BLaER1 (cell line): ENCODE measurements around the gene PTPRN2.

Experiments
- H3K27ac ChIP-seq: shearing (Covaris generic); formaldehyde crosslinking; 2 replicates; pipeline ENCODE4 v1.8.1; 2022
- H3K27me3 ChIP-seq: shearing (Covaris generic); formaldehyde crosslinking; 2 replicates; pipeline ENCODE4 v1.8.1; 2022
- H3K36me3 ChIP-seq: shearing (Covaris generic); formaldehyde crosslinking; 2 replicates; pipeline ENCODE4 v1.8.1; 2022
- H3K4me1 ChIP-seq: shearing (Covaris generic); formaldehyde crosslinking; 2 replicates; pipeline ENCODE4 v1.8.1; 2022
- H3K4me2 ChIP-seq: shearing (Covaris generic); formaldehyde crosslinking; 2 replicates; pipeline ENCODE4 v1.8.1; 2022
- H3K4me3 ChIP-seq: shearing (Covaris generic); formaldehyde crosslinking; 2 replicates; pipeline ENCODE4 v1.8.1; 2022
- H3K9ac ChIP-seq: shearing (Covaris generic); formaldehyde crosslinking; 2 replicates; pipeline ENCODE4 v1.8.1; 2022
- H3K9me3 ChIP-seq: shearing (Covaris generic); formaldehyde crosslinking; 2 replicates; pipeline ENCODE4 v1.8.1; 2022
- H4K20me1 ChIP-seq: shearing (Covaris generic); formaldehyde crosslinking; 2 replicates; pipeline ENCODE4 v1.8.1; 2022
- Cebpa-rat ChIP-seq: shearing (Covaris generic); IDR thresholded peaks from 2 replicates; pipeline ENCODE4 v1.8.1; 2022

PTPRN2 gene

DNA sequence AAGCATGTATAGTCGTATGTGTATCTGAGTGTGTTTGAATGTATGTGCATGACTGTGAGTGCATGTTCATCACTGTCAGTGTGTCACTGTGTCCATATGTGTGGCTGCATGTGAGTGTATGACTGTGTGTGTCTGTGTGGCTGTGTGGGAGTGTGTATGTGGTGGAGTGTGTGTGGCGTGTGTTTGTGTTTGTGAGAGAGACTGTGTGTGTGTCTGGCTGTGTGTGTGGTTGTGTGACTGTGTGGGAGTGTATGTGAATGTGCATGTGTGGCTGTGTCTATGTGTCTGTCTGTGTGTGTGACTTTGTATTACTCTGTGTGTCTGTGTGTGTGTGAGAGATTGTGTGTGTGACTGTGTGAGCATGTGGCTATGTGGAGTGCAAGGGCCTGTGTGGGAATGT, 748.4 kb downstream of the PTPRN2 start:
- H4K20me1 ChIP-seq, result no peaks in the 10 kb centered on the region
- no peak for TF ChIP-seq Cebpa-rat
- peaks cover 15% of the 10 kb centered on the region for H3K9me3 ChIP-seq
- no peak overlapping the region for H3K27ac ChIP-seq
- no peaks in the 10 kb centered on the region for H3K4me1 ChIP-seq
- H3K27me3 ChIP-seq, result no peaks in the 10 kb centered on the region
- H3K9ac ChIP-seq, result no peak overlapping the region
- H3K4me3 ChIP-seq, result no peak overlapping the region
- no peaks in the 10 kb centered on the region for H3K36me3 ChIP-seq
- H3K4me2 ChIP-seq, result no peak overlapping the region

- Histone ChIP-seq H3K27ac (no peak overlapping the region), H3K4me2 (no peak overlapping the region), H4K20me1 (no peaks in the 10 kb centered on the region), H3K27me3 (no peaks in the 10 kb centered on the region), H3K36me3 (no peaks in the 10 kb centered on the region), H3K4me1 (no peaks in the 10 kb centered on the region), H3K4me3 (no peak overlapping the region), H3K9ac (no peak overlapping the region), H3K9me3 (peaks cover 15% of the 10 kb centered on the region)
- TF ChIP-seq Cebpa-rat, result no peak
Measured at GRCh38 chr7:157837561-157837960, 750.1 kb downstream of the PTPRN2 start.

DNA sequence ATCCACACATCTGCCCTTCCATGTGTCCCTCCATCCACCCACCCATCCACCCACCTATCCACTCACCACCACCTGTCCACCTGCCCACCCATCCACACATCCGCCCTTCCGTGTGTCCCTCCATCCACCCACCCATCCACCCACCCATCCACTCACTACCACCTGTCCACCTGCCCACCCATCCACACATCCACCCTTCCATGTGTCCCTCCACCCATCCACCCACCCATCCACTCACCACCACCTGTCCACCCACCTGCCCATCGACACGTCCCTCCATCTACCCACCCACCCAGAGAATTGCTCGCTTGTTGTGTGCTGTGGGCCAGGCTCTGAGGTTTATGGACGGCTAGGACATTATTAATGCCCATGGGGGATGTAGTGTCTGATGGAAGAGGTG, 750.6 kb downstream of the PTPRN2 start:
- Histone ChIP-seq H3K27me3 (no peaks in the 10 kb centered on the region), H3K27ac (no peak overlapping the region), H3K4me1 (no peaks in the 10 kb centered on the region), H4K20me1 (no peaks in the 10 kb centered on the region), H3K4me2 (no peak overlapping the region), H3K9me3 (peaks cover 15% of the 10 kb centered on the region), H3K36me3 (no peaks in the 10 kb centered on the region), H3K4me3 (no peak overlapping the region), H3K9ac (no peak overlapping the region)
- TF ChIP-seq Cebpa-rat, result no peak

DNA sequence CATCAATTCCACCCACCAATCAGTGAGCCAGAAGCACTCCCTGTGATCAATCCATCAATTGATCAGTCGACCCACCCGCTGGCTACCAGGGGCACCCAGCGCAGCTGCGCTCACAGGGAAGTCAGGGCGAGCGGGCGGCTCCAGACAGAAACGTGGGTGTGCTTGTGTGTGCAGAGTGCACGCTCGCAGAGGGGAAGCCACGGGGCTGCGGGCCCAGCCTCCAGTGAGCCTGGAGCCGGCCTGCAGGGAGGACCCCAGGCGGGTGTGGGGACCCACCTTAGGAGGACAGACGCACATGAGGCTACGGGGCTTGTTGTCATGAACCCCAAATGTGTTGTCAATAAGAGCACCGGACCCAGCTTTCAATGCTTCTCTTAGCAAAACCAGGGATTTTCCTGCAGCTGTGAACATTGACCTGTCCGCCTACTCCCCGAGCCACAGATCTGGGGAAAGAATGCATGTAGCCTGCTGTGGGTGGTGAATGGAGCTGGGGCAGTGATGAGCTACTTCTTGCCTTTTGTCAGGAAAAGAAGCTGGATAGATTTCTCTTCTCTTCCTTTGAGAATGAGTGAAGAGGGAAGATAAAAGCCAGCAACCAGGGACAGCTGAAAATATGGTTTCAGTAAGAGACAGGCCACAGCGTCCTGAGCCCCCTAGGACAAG, 753.0 kb downstream of the PTPRN2 start:
- Histone ChIP-seq H3K27ac (no peak overlapping the region), H3K36me3 (no peaks in the 10 kb centered on the region), H3K9ac (no peak overlapping the region), H4K20me1 (no peaks in the 10 kb centered on the region), H3K4me3 (no peak overlapping the region), H3K27me3 (no peaks in the 10 kb centered on the region), H3K9me3 (peaks cover 4% of the 10 kb centered on the region), H3K4me1 (no peaks in the 10 kb centered on the region), H3K4me2 (no peak overlapping the region)
- no peak for TF ChIP-seq Cebpa-rat

GRCh38 chr7:157832866-157833607, 754.6 kb downstream of the PTPRN2 start:
- Histone ChIP-seq H3K9ac (no peak overlapping the region), H4K20me1 (no peaks in the 10 kb centered on the region), H3K27ac (no peak overlapping the region), H3K4me2 (no peak overlapping the region), H3K27me3 (no peaks in the 10 kb centered on the region), H3K36me3 (no peaks in the 10 kb centered on the region), H3K4me3 (no peak overlapping the region), H3K9me3 (no peaks in the 10 kb centered on the region), H3K4me1 (no peaks in the 10 kb centered on the region)
- TF ChIP-seq Cebpa-rat, result no peak

DNA sequence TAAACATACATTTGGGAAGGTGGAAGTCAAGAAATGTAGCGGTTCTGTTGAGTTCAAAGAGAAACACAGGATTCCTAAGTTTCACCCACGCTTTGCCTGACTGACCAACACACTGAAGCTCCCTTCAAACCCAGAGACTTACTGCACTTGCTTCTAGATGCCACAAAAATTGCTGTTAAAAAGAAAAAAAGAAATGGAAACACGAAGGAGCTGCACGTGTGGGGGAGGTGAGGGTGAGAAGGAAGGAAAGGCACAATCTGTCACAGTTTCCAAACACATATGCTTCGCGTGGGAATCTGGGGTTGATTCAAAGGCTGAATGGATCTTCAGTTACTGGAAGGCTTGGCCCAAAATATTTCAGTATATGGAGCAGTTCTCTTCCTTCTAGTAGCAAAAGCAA, 755.2 kb downstream of the PTPRN2 start:
- Histone ChIP-seq H3K9me3 (no peaks in the 10 kb centered on the region), H3K36me3 (no peaks in the 10 kb centered on the region), H4K20me1 (no peaks in the 10 kb centered on the region), H3K4me1 (peaks cover 4% of the 10 kb centered on the region), H3K4me2 (no peak overlapping the region), H3K4me3 (no peak overlapping the region), H3K27ac (no peak overlapping the region), H3K9ac (no peak overlapping the region), H3K27me3 (no peaks in the 10 kb centered on the region)
- no peak for TF ChIP-seq Cebpa-rat

- Histone ChIP-seq H3K4me1 (peaks cover 8% of the 10 kb centered on the region), H3K9me3 (no peaks in the 10 kb centered on the region), H4K20me1 (no peaks in the 10 kb centered on the region), H3K36me3 (no peaks in the 10 kb centered on the region), H3K27me3 (no peaks in the 10 kb centered on the region), H3K9ac (no peak overlapping the region), H3K4me2 (no peak overlapping the region), H3K4me3 (no peak overlapping the region), H3K27ac (no peak overlapping the region)
- TF ChIP-seq Cebpa-rat, result no peak
Measured at GRCh38 chr7:157832006-157832405, 755.6 kb downstream of the PTPRN2 start.

DNA sequence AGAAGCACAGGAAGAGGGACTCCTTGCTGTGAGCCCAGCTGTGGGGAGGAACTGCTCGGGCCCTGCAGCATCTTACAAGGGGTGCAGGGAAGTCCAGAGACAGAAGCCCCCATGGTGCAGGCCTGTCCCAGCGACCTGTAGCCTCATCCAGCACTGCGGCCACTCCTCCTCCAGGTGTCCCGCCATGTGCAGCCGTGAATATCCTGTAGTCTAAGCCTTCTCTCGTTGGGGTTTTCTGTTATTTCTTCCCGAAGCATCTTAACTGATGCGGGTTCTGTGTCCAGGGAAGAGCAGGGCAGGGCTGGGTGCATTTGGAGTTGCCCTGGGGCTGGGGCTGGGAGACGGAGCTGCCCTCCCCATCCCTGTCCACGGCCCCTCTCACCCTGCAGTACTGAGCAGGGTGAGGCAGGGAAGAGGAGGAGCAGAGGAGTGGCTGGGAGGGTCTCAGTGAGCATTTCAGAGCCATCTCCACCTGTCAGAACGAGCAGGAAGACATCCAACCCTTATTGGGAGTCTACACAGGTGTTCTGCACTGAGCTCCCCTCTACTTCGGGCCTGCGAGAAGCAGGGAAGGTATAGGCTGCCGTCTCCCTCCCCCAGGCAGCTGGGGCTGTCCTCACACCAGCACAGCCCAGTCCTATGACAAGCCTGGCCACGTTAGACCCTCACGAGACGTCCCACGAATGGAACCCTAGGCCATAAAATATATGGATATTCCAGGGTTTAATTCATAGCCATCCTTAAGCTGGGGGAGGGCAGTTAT, 756.3 kb downstream of the PTPRN2 start:
- Histone ChIP-seq H3K9ac (no peak overlapping the region), H3K4me1 (peaks cover 14% of the 10 kb centered on the region), H3K27ac (no peak overlapping the region), H3K27me3 (no peaks in the 10 kb centered on the region), H3K4me2 (no peak overlapping the region), H3K4me3 (no peak overlapping the region), H3K36me3 (no peaks in the 10 kb centered on the region), H3K9me3 (no peaks in the 10 kb centered on the region), H4K20me1 (no peaks in the 10 kb centered on the region)
- no peak for TF ChIP-seq Cebpa-rat

- H4K20me1 ChIP-seq, result no peaks in the 10 kb centered on the region
- H3K9ac ChIP-seq, result no peak overlapping the region
- H3K27ac ChIP-seq, result no peak overlapping the region
- H3K4me1 ChIP-seq, result peaks cover 14% of the 10 kb centered on the region
- no peak overlapping the region for H3K4me3 ChIP-seq
- no peaks in the 10 kb centered on the region for H3K27me3 ChIP-seq
- no peaks in the 10 kb centered on the region for H3K36me3 ChIP-seq
- no peaks in the 10 kb centered on the region for H3K9me3 ChIP-seq
- no peak overlapping the region for H3K4me2 ChIP-seq
- no peak for TF ChIP-seq Cebpa-rat
Measured at GRCh38 chr7:157830331-157830730, 757.3 kb downstream of the PTPRN2 start.

DNA sequence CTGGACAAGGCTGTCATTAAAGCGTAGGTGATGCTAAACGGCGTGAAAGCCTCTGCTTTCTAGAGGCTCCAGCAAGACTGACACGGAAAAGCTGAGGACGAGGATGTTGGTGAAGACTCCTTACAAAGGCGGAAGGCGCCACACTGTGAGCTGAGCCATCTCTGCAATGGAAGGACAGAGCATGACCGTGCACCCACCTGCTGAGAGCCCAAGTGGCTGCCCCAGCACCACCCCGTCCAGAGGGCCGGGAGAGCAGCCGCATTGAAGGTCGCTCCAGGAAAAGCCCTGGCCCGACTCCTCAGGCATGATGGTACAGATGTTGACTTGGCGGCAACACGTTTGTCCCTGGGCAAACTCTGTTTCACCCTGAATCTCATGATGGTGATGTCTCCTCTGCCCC, 758.1 kb downstream of the PTPRN2 start:
- H3K4me2 ChIP-seq, result no peak overlapping the region
- no peak overlapping the region for H3K9ac ChIP-seq
- peaks cover 14% of the 10 kb centered on the region for H3K4me1 ChIP-seq
- H3K4me3 ChIP-seq, result no peak overlapping the region
- no peaks in the 10 kb centered on the region for H3K27me3 ChIP-seq
- TF ChIP-seq Cebpa-rat, result no peak
- H3K9me3 ChIP-seq, result no peaks in the 10 kb centered on the region
- no peak overlapping the region for H3K27ac ChIP-seq
- no peaks in the 10 kb centered on the region for H3K36me3 ChIP-seq
- H4K20me1 ChIP-seq, result no peaks in the 10 kb centered on the region
